ENCODE results near the gene CFAP46.

DNA sequence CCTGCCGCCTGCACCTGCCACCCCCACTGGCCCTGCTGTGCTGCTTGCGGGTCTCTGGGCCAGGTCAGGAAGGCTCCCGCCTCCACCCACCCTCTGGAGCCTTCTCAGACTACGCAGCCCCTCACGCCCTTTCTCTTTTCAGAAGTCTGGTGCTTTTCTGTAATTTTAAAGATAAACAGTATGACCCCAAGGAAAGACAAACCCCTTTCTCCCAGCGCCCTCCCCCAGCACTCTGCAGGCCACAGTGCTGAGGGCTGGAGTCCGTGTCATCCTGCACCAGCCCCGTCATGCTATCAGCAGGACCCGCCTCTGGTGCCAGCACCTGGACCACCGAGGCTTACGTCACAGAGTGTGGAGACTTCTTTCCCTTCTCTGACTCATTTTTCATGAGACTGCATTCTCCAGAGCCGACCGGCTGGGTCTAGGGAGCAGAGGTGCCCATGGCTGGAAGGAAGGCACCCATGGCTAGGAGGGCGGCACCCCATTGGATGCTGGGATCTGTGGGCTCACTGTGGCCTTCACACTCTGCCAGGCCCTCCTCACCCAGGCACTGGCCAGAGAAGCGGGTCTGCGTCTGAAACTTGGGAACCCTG lies 53.4 kb downstream of the CFAP46 start:
- TF ChIP-seq, protein P1, sequence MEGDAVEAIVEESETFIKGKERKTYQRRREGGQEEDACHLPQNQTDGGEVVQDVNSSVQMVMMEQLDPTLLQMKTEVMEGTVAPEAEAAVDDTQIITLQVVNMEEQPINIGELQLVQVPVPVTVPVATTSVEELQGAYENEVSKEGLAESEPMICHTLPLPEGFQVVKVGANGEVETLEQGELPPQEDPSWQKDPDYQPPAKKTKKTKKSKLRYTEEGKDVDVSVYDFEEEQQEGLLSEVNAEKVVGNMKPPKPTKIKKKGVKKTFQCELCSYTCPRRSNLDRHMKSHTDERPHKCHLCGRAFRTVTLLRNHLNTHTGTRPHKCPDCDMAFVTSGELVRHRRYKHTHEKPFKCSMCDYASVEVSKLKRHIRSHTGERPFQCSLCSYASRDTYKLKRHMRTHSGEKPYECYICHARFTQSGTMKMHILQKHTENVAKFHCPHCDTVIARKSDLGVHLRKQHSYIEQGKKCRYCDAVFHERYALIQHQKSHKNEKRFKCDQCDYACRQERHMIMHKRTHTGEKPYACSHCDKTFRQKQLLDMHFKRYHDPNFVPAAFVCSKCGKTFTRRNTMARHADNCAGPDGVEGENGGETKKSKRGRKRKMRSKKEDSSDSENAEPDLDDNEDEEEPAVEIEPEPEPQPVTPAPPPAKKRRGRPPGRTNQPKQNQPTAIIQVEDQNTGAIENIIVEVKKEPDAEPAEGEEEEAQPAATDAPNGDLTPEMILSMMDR (IDR thresholded peaks at IDR 0.05) = no peak
- TF ChIP-seq POLR2A (IDR thresholded peaks at IDR 0.05) = no peak

All from ovary (tissue), 3 donors.